Hypothalamus (tissue), 51 donors: ENCODE measurements around the gene DLD.
"Not testable (repeated sequence)": the region's sequence is repeated elsewhere in the genome, so short reads cannot be mapped to it uniquely, and the experiment has no call there.

Experiments used
- DNase-seq, 51 donors: peaks; one replicate each; lab custom pipeline; 2025; lab: John Stamatoyannopoulos, UW

Gene DLD, protein sequence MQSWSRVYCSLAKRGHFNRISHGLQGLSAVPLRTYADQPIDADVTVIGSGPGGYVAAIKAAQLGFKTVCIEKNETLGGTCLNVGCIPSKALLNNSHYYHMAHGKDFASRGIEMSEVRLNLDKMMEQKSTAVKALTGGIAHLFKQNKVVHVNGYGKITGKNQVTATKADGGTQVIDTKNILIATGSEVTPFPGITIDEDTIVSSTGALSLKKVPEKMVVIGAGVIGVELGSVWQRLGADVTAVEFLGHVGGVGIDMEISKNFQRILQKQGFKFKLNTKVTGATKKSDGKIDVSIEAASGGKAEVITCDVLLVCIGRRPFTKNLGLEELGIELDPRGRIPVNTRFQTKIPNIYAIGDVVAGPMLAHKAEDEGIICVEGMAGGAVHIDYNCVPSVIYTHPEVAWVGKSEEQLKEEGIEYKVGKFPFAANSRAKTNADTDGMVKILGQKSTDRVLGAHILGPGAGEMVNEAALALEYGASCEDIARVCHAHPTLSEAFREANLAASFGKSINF

DNA sequence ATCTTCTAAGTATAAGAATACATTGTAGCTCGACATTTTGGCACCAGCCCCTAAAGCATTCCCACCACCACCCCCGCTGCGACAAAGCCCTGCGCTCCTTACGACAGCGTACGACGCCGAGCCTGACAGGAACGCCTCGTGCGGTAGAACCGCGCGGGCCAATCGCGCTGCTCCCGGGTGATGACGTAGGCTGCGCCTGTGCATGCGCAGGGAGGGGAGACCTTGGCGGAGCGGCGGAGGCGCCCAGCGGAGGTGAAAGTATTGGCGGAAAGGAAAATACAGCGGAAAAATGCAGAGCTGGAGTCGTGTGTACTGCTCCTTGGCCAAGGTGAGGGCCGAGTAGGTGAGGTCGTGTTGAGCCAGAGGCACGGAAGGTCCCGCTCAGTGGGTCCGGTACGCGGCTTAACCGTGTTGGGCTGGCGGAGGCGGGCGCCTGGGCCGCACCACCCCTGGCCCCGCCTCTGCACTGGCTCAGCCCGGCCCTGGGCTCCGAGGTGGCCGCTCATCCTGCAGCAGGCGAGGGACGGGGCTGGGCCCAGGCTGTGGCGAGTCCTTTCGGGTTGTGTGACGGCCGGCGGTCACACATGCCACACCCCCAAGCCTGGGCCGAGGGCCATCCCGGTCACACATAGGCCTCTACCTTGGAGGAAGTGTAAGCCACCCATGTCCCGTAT is at the start of gene DLD:
DLD (plus strand) TSS at position 222 of the 674 bp plus-strand sequence; CDS start at position 290, 68 bp downstream.
- DNase-seq = peak; percentile 36 to 96 (median 88)

DNA sequence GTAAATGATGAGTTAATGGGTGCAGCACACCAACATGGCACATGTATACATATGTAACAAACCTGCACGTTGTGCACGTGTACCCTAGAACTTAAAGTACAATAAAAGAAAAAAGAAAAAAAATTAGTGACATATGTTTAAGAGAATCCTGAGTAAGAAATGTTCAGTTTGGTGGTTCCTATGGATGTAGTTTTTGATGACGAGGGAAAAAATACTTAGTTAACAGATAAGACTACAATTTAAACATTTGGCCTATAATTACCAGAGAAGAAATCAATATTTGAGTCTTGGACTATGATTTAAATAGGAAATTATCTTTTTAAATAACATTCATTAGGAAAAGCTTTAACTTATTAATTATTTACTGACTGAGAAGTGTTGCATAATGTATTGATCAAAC is 48.8 kb upstream of the DLD start:
- DNase-seq = no peak

DNA sequence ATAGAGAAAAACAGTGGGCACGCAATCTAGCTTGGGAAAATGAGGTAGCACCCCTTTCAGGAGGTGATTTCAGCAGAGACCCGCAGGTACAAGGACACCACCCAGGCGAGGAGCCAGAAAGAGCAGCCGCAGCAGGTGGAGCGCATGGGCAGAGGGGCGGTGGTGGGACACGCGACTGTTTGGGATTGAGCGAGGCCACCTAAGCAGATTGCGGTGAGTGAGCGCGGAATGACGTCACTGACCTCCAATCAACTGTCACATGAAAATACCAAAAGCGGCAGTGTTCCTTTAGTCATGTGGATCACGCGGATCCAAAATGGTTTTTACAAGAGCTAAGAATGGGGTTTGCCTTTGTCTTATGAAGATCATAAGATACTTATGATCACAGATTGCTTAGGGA is 47.8 kb upstream of the DLD start:
- no peak for DNase-seq

DNA sequence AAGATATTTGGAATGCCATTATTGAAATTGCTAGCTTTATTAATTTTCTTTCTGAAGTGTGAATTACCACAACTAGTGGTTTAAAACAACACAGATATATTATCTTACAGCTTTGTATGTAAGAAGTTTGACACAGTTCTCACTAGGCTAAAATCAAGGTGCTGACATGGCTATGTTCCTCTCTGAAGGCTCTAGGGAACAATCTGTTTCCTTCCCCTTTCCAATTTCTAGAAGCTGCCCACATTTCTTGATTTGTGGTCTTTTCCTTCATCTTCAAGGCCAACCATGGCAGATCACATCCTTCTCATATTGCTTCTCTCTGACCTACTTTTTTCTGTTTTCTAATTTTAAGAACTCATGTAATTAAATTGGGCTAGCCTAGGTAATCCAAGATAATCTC is 44.7 kb upstream of the DLD start:
- DNase-seq = no peak

DNA sequence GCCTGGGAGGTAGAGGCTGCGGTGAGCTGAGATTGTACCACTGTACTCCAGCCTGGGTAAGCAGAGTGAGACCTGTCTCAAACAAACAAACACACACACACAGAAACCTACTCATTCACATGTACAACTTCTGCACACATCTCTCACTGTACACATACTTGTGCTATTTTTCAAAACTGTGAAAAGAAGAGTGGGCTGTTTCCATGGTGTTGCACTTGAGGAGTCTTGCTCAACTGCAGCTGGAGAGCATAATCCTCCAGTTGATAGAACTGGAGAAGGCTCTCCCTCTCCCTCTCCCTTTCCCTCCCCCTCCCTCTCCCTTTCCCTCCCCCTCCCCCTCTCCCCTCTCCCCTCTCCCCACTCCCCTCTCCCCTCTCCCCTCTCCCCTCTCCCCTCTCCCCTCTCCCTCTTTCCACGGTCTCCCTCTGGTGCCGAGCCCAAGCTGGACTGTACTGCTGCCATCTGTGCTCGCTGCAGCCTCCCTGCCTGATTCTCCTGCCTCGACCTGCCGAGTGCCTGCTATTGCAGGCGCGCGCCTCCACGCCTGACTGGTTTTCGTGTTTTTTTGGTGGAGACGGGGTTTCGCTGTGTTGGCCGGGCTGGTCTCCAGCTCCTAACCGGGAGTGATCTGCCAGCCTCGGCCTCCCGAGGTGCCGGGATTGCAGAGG is 43.7 kb upstream of the DLD start:
- DNase-seq = no peak

DNA sequence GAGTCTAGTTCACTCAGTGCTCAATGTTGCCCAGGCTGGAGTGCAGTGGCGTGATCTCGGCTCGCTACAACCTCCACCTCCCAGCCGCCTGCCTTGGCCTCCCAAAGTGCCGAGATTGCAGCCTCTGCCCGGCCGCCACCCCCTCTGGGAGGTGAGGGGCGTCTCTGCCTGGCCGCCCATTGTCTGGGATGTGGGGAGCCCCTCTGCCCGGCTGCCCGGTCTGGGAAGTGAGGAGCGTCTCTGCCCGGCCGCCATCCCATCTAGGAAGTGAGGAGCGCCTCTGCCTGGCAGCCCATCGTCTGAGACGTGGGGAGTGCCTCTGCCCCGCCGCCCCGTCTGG is 43.2 kb upstream of the DLD start:
- not testable (repeated sequence) for DNase-seq

DNA sequence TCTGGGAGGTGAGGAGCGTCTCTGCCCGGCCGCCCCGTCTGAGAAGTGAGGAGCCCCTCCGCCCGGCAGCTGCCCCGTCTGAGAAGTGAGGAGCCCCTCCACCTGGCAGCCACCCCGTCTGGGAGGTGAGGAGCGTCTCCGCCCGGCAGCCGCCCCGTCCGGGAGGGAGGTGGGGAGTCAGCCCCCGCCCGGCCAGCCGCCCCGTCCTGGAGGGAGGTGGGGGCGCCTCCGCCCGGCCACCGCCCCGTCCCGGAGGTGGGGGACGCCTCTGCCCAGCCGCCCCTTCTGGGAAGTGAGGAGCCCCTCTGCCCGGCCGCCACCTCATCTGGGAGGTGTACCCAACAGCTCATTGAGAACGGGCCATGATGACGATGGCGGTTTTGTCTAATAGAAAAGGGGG is 42.8 kb upstream of the DLD start:
- not testable (repeated sequence) for DNase-seq

DNA sequence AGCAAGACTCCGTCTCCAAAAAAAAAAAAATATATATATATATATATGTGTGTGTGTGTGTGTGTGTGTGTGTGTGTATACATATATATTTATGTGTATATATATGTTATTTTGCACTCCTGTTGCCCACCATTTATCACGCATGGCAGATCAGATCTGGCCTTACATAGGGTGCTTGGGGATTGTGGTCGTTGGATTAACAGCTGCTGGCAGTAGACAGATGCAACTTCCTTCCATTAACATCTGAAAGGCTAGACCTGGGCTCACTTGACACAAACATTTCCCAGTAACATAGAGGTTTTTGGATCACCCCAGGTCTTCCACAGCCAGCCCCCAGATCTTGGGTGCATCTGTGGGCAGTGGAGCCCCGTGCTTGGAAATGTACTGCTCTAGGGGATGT is 40.8 kb upstream of the DLD start:
- DNase-seq = no peak

DNA sequence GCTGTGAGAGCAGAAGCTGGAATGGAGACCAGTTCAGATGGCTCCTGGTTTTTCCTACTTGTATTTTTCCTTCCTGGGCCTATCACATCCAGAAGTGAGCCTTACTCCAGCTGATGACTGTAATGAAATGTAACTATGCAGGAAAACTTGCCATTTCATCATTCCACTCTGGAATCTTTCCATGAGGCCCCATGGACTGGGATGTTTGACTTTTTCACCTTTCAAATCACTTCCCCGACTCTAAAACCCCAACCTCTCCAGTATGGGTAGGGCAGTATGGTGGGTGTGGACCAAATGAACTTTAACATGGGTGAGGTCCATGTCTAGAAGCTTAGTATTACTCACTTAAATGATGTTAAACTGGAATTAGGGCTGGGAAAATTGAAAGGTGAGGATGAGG is 40.3 kb upstream of the DLD start:
- DNase-seq = no peak

DNA sequence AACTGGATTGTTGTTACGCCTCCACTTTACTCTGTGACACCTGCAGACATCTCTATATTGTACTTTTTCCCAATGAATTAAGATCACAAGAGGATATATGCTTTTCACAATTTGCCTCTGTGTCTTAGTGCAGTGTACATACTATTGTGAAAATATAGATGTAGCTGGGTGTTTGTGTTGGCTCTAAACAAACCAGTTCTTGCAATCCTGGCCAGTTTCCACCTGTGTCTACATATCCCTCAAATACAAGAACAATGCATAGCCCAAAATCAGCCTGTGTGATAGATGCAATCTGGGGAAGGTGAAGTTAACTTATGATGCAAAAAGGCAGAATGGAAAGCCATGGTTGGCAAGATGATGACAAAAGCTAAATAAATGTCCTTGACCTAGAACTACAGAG is 36.5 kb upstream of the DLD start:
- DNase-seq = no peak

DNA sequence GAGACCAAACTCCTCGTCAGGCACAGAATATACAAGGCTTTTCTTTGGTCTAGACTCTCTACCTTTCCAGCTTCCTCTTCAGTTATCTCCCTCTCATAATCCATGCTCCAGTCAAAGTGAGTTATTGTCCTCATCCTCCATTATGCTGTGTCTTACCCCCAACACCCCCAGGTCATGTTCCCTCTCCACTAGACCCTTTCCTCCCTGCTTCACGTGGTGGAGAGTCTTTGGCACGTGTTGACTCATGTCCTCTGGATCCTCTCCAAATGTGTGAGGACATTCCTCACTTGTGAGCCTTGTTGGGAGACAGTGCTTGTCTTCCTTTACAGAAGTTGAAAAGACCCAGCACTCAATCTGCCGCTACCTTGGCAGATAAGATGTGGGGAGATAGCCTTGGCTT is 36.0 kb upstream of the DLD start:
- DNase-seq = no peak

DNA sequence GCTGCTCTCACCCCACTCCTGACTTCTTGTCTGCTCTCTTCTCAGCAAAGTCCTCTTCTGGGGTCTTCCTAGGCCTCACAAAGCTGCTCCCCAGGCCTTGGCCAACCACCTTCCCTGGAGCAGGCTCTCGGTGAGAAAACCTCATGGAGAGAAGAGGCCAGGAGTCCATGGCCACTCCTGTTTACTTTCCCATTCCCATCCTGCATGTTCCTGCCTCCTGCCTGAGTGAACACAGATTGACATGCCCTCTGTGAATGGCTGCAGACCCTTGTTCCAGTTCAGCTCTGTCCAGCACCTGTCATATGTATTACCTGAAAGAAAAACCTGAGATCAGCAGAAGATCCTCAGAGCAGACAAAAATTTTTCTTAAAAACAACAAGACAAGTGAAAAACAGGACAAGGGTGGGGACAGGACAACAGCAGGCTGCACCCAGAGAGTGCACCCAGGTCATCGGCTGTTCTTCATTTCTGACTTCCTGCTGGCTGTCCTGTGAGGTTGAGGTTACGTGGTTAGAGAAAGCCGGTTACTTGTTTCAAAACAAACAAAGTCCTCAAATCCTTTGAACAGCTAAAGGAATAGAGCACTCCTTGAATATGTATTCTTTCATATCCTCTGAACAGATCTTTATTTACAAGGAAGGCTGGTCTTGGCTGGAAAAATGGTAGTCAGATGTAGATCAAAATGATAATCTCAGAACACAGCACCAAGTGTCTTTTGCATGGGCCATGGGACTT is 34.0 kb upstream of the DLD start:
- no peak for DNase-seq

DNA sequence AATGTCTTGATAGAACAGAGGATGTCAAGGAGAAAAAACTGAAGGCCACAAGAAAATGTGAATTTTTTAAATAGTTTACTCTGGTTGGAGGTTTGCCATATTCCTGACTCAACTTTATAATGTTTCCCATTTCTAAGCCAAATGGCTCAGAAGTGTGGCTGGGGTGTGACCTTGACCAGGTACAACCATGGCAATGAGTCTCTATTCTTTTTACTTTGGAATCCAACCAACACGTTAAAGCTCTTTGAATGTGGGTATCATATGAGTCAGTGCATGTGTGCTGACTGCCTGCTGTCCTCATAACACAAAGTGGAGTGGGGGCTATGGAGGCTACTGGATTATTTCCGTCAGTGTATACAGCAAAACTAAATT is 33.5 kb upstream of the DLD start:
- no peak for DNase-seq

DNA sequence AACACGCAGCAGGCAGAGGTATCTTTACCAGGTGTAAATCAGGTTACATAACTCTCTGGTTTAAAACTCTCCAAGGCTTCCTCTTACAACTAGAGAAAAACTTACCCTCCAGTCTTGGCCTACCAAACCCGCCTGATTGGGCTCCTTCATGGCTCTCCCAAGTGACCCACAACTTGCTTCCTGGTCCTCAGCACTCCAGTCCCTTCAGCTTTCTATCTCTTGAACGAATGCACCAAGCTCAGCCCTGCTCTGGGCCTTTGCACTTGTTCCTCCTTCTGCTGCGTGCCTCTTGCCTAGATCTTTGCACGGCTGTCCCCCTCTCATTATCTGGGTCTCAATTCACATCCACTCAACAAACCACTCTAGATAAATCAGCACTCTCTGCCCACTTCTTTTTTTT is 32.7 kb upstream of the DLD start:
- no peak for DNase-seq

DNA sequence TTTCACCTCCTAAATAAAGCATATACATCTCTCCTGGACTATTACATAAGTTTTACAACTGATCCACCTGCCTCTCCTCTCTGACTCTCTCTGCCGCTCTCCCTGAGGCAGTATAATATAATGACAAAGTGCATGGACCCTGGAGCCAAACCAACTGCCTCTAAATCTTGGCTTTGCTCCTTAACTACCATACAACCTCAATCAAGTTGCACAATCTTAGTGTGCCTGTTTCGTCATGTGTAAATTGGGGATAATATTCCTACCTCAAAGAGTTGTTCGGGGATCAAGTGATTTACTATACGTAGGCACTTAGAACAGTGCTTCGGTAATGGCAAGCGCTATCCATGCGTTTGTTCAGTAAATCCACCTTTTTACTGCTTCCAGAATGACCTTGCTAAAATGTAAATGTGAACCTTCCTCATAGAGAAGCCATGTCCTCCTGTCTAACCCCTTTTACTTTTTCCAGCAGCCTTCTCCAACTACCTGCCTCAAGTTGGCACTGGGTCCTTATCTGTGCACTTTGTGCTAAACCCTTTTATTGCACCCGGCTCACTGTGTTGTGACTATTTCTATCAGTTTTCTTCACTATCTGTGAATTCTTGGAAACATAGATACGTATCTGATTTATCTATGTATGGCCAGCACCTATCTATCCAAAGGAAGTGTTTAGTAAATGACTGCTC is 30.6 kb upstream of the DLD start:
- no peak for DNase-seq

DNA sequence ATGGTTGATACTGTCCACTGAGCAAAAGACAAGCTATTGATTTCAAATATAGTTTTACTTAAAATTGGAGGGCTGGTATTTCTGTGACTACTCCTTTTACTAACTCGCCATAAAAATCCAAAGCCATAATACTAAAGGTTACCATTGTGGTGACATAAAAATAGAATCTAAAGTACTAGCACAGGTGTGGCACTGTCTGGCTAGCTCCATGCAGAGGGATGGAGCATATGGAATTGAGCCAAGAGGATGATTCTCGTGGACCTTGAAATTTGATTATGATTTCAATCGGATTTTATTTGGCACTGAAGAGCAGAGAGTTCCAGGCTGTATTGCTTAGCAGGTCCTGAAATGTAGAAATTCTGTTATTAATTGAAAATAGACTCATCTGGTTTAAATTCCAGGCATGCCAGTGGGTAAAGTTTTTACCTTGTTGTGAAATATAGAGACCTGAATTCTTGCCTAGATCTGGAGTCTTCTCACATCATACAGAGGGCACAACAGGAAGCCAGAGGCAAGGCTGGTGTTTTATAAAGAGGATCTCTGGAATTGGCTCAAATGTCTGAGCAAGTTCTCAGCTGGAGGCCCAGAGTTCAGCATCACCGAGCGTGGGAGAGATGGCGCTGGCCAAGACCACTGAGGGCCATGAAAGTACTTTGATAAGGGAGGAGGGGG is 29.9 kb upstream of the DLD start:
- DNase-seq = no peak

DNA sequence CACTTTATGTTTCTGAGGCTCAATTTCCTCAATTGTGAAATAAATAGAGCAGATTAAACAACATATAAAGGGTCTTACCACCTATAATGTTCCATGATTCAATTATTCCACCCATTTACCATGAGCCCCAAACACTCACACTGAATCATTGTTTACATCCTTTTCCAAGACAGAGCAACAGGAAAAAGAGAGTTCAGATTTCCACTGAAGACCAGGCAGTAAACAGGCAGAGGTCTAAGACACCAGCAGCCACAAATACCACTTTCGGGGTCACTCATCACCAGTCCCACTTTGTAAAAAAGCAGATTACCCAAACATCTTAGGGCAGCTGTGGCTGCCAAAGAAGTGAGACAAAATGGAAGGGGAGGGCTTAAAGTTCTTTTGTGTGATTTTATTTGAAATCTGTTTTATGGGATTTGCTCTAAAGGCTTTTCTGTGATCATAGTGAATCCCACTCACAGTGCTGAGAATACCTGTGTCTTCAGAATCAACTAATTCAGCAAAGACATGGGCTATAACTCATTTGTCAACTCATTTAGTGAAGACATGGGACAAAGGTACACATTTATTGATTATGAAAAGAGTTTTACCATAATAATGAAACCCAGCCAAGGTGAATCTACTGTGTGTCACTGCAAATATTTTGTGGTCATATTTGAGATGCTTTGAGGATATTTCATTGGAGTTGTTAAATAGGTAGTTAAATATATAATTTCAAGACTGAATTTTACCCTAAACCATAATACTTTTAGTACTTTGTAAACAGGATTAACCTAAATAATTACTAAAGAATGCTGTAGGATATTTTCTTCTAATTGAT is 24.8 kb upstream of the DLD start:
- no peak for DNase-seq

DNA sequence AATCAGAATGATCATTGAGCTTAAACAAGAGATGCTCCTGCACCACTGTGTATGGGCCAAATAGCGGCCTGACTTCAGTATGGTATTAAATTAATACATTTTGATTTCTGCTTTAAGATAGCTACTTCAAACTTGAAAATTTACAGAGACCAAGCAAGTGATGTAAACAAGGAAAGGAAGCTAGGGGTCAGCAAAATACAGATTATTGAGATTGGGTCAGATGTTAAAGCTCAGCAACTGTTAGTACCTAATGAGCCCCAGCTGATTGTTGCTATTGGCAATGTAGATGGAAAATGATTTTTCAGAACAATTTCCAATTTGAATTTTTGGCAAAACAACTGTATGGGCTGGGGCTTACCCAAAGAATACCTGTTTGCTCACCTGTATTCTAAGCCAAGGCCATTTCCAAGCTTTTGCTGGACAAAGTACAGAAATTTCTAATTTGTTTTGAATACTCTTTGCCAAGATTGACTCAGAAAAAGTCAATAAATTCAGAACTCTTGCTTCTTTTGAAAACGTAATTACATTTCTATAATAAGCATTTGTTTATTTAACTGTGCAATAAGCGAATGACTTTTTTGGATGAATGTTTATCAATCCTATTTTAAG is 23.0 kb upstream of the DLD start:
- no peak for DNase-seq
